Measurements from ENCODE around the gene GBA3. TPM values are rescaled to one million over a fixed set of nuclear protein-coding genes. Genes with fewer than 3 reads are reported as not detected.

GBA3 gene
- total RNA-seq, 1 donor, result not detected

DNA sequence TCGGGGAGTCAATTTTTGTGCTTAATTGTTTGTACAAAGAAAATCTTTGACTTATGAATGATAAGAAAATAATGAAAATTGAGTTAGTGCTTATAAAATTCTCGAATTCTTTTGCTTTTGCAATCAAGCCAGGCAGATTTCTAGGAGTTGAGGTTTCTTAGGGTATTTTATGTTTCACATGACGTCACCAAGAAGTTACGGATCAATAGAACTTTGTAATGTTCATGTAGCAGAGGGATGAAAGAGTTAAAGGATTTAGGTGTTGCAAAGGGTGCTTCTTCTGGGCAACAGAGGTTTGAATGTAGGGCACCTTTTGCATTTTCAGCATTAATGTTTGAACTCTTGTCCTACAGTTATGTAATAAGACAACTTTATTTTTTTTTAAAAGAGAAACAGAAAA lies 19.4 kb downstream of the GBA3 start:
- TF ChIP-seq, protein P1, sequence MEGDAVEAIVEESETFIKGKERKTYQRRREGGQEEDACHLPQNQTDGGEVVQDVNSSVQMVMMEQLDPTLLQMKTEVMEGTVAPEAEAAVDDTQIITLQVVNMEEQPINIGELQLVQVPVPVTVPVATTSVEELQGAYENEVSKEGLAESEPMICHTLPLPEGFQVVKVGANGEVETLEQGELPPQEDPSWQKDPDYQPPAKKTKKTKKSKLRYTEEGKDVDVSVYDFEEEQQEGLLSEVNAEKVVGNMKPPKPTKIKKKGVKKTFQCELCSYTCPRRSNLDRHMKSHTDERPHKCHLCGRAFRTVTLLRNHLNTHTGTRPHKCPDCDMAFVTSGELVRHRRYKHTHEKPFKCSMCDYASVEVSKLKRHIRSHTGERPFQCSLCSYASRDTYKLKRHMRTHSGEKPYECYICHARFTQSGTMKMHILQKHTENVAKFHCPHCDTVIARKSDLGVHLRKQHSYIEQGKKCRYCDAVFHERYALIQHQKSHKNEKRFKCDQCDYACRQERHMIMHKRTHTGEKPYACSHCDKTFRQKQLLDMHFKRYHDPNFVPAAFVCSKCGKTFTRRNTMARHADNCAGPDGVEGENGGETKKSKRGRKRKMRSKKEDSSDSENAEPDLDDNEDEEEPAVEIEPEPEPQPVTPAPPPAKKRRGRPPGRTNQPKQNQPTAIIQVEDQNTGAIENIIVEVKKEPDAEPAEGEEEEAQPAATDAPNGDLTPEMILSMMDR (IDR thresholded peaks at IDR 0.05; ENCODE audit: insufficient read depth, low read length), result no peak
- DNase-seq (ENCODE audit: low read depth), result no peak
- H3K4me3 ChIP-seq (ENCODE audit: low read depth, low read length), result no peak overlapping the region

DNA sequence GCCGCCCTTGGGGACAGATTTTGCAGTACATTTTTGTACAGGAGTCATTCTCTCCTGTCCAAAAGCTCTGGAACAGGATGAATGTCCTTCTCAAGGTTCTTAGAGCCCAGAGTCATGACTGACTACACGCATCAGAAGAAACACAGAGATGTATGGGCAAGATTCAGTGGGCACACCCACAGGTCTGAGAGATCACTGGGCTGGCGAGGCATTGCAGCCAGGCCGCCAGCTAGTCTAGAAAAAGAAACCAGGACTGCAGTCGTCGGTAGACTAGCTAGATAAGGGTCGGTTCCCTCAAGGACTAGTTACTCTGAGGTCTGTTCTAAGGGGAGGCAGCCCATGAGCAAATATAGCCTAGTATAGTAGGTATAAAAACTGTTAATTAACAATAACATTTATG lies 19.8 kb downstream of the GBA3 start:
- H3K4me3 ChIP-seq (ENCODE audit: low read depth, low read length), result no peak overlapping the region
- TF ChIP-seq, protein P1 (IDR thresholded peaks at IDR 0.05; ENCODE audit: insufficient read depth, low read length), result no peak
- no peak for DNase-seq (ENCODE audit: low read depth)

- H3K4me3 ChIP-seq (ENCODE audit: low read depth, low read length), result no peak overlapping the region
- DNase-seq (ENCODE audit: low read depth), result no peak
- TF ChIP-seq, protein P1 (IDR thresholded peaks at IDR 0.05; ENCODE audit: insufficient read depth, low read length), result no peak
Measured at GRCh38 chr4:22713841-22714240, 21.1 kb downstream of the GBA3 start.

DNA sequence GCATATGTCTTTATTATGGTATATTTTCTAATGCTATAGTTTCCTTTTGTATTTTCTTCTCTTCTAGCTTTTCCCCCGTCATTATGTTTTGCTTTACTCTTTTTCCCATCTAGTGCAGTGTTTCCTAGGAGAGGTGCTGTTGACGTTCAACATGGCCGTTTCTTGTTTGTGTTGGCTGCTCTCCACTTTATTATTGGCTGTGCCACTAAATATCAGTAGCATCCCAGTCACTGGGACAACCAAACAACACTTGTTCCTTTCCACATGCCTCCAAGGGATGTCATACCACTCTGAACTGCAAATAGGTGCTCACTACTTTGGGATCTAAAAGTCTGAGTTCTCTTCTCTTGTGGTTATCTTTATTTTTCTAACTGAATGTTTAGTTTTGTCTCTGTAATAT lies 26.5 kb downstream of the GBA3 start:
- H3K4me3 ChIP-seq (ENCODE audit: low read depth, low read length), result no peak overlapping the region
- DNase-seq (ENCODE audit: low read depth), result no peak
- TF ChIP-seq, protein P1 (IDR thresholded peaks at IDR 0.05; ENCODE audit: insufficient read depth, low read length), result no peak

GRCh38 chr4:22720091-22720490 lies 27.4 kb downstream of the GBA3 start:
- no peak for DNase-seq (ENCODE audit: low read depth)
- H3K4me3 ChIP-seq (ENCODE audit: low read depth, low read length), result no peak overlapping the region
- TF ChIP-seq, protein P1 (IDR thresholded peaks at IDR 0.05; ENCODE audit: insufficient read depth, low read length), result no peak

DNA sequence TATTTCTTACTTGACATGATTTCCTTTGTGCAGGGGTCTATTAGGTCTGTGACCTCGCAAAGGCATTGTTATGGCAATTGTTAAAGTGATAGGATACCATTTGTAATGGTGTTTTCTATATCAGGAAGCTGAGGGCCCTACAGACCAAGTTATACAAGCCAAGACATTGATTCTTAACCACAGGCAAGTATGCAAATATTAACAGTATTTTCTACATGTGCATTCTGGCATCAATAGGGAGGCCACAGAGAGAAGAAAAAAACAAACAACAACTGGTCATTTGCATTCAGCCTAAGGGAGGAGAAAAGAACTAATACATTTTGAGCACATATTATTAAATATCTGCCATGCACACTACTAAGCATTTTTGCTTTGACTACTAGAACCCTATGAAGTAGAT lies 28.5 kb downstream of the GBA3 start:
- no peak overlapping the region for H3K4me3 ChIP-seq (ENCODE audit: low read depth, low read length)
- no peak for DNase-seq (ENCODE audit: low read depth)
- TF ChIP-seq, protein P1 (IDR thresholded peaks at IDR 0.05; ENCODE audit: insufficient read depth, low read length), result no peak

- H3K4me3 ChIP-seq (ENCODE audit: low read depth, low read length), result no peak overlapping the region
- DNase-seq (ENCODE audit: low read depth), result no peak
- TF ChIP-seq, protein P1 (IDR thresholded peaks at IDR 0.05; ENCODE audit: insufficient read depth, low read length), result no peak
Measured at GRCh38 chr4:22730021-22730420, 37.3 kb downstream of the GBA3 start.
